ENCODE data around the gene HEMK1. TPM values are rescaled to one million over a fixed set of nuclear protein-coding genes. Genes with fewer than 3 reads are reported as not detected.

The HEMK1 gene
- total RNA-seq, 1 donor: 8.7 TPM

- Histone ChIP-seq H3K9me3 (ENCODE audit: low read depth, low read length) (no peaks in the 10 kb centered on the region), H3K4me2 (ENCODE audit: insufficient read depth, low read length) (no peak overlapping the region), H3K36me3 (ENCODE audit: insufficient read depth, low read length) (no peaks in the 10 kb centered on the region), H3K27ac (ENCODE audit: low read depth, low read length) (no peak overlapping the region), H3K27me3 (ENCODE audit: insufficient read depth, low read length) (no peaks in the 10 kb centered on the region), H3K4me3 (ENCODE audit: insufficient read depth, low read length) (no peak overlapping the region), H3K79me2 (ENCODE audit: insufficient read depth, low read length) (peaks cover 92% of the 10 kb centered on the region), H2AFZ (ENCODE audit: low read length) (no peak overlapping the region), H3K4me1 (ENCODE audit: insufficient read depth, low read length) (peaks cover 31% of the 10 kb centered on the region), H4K20me1 (ENCODE audit: insufficient read depth, low read length) (peaks cover 6% of the 10 kb centered on the region)
- DNase-seq (ENCODE audit: insufficient read length, low spot score, missing footprints): peak; percentile 17
- TF ChIP-seq CTCF (IDR thresholded peaks at IDR 0.05; ENCODE audit: extremely low read depth, low read depth, low read length): no peak
Observed at GRCh38 chr3:50633230-50633790, 64.0 kb downstream of the HEMK1 start.

GRCh38 chr3:50635066-50635465, 65.7 kb downstream of the HEMK1 start:
- H3K4me2 ChIP-seq (ENCODE audit: insufficient read depth, low read length): no peak overlapping the region
- H3K4me1 ChIP-seq (ENCODE audit: insufficient read depth, low read length): peaks cover 45% of the 10 kb centered on the region
- no peak for TF ChIP-seq CTCF (IDR thresholded peaks at IDR 0.05; ENCODE audit: extremely low read depth, low read depth, low read length)
- H3K27me3 ChIP-seq (ENCODE audit: insufficient read depth, low read length): no peaks in the 10 kb centered on the region
- no peaks in the 10 kb centered on the region for H3K36me3 ChIP-seq (ENCODE audit: insufficient read depth, low read length)
- no peak overlapping the region for H3K4me3 ChIP-seq (ENCODE audit: insufficient read depth, low read length)
- no peak overlapping the region for H2AFZ ChIP-seq (ENCODE audit: low read length)
- H4K20me1 ChIP-seq (ENCODE audit: insufficient read depth, low read length): peaks cover 3% of the 10 kb centered on the region
- peaks cover 84% of the 10 kb centered on the region for H3K79me2 ChIP-seq (ENCODE audit: insufficient read depth, low read length)
- no peak overlapping the region for H3K27ac ChIP-seq (ENCODE audit: low read depth, low read length)
- no peaks in the 10 kb centered on the region for H3K9me3 ChIP-seq (ENCODE audit: low read depth, low read length)
- DNase-seq (ENCODE audit: insufficient read length, low spot score, missing footprints): peak; percentile 21

- H3K4me2 ChIP-seq (ENCODE audit: insufficient read depth, low read length): no peak overlapping the region
- no peak for TF ChIP-seq CTCF (IDR thresholded peaks at IDR 0.05; ENCODE audit: extremely low read depth, low read depth, low read length)
- H4K20me1 ChIP-seq (ENCODE audit: insufficient read depth, low read length): no peaks in the 10 kb centered on the region
- no peaks in the 10 kb centered on the region for H3K27me3 ChIP-seq (ENCODE audit: insufficient read depth, low read length)
- peaks cover 81% of the 10 kb centered on the region for H3K79me2 ChIP-seq (ENCODE audit: insufficient read depth, low read length)
- peaks cover 10% of the 10 kb centered on the region for H3K36me3 ChIP-seq (ENCODE audit: insufficient read depth, low read length)
- peak; percentile 54 for DNase-seq (ENCODE audit: insufficient read length, low spot score, missing footprints)
- H3K9me3 ChIP-seq (ENCODE audit: low read depth, low read length): no peaks in the 10 kb centered on the region
- H2AFZ ChIP-seq (ENCODE audit: low read length): no peak overlapping the region
- H3K4me1 ChIP-seq (ENCODE audit: insufficient read depth, low read length): peaks cover 41% of the 10 kb centered on the region
- no peak overlapping the region for H3K4me3 ChIP-seq (ENCODE audit: insufficient read depth, low read length)
- H3K27ac ChIP-seq (ENCODE audit: low read depth, low read length): no peak overlapping the region
Observed at GRCh38 chr3:50637011-50637410, 67.7 kb downstream of the HEMK1 start.

- H3K79me2 ChIP-seq (ENCODE audit: insufficient read depth, low read length): peaks cover 72% of the 10 kb centered on the region
- H3K4me3 ChIP-seq (ENCODE audit: insufficient read depth, low read length): no peak overlapping the region
- H3K27me3 ChIP-seq (ENCODE audit: insufficient read depth, low read length): no peaks in the 10 kb centered on the region
- H3K9me3 ChIP-seq (ENCODE audit: low read depth, low read length): no peaks in the 10 kb centered on the region
- no peak overlapping the region for H2AFZ ChIP-seq (ENCODE audit: low read length)
- no peak for TF ChIP-seq CTCF (IDR thresholded peaks at IDR 0.05; ENCODE audit: extremely low read depth, low read depth, low read length)
- H3K4me1 ChIP-seq (ENCODE audit: insufficient read depth, low read length): peaks cover 35% of the 10 kb centered on the region
- DNase-seq (ENCODE audit: insufficient read length, low spot score, missing footprints): no peak
- no peaks in the 10 kb centered on the region for H4K20me1 ChIP-seq (ENCODE audit: insufficient read depth, low read length)
- peaks cover 17% of the 10 kb centered on the region for H3K36me3 ChIP-seq (ENCODE audit: insufficient read depth, low read length)
- no peak overlapping the region for H3K4me2 ChIP-seq (ENCODE audit: insufficient read depth, low read length)
- peak overlapping the region; percentile 65 for H3K27ac ChIP-seq (ENCODE audit: low read depth, low read length)
Observed at GRCh38 chr3:50637945-50638344, 68.6 kb downstream of the HEMK1 start.

Measured in osteoblast (primary cell).